HepG2 (cell line): ENCODE measurements around the gene SOCS3. TPM values are rescaled to one million over a fixed set of nuclear protein-coding genes. Genes with fewer than 3 reads are reported as not detected.

Experiments
- ARID5B ChIP-seq: IDR thresholded peaks from 2 replicates; pipeline ENCODE4 v1.4.0; 2020; ENCODE audit warnings: mild to moderate bottlenecking, missing genetic modification reagents
- FOXP1 ChIP-seq, 2 experiments: fragments of 450-650 bp in 1 of 2; IDR thresholded peaks; 2 replicates each; pipeline ENCODE4 v1.6.1; 2017 to 2018; ENCODE audit warnings: antibody characterized with exemption in 1 of 2
- HBP1 ChIP-seq: IDR thresholded peaks from 2 replicates; pipeline ENCODE4 v1.6.1; 2016; ENCODE audit warnings: low read depth, control low read depth
- KLF11 ChIP-seq: IDR thresholded peaks from 2 replicates; pipeline ENCODE4 v1.6.1; 2016; ENCODE audit warnings: missing compliant biosample characterization
- NCOR1 ChIP-seq: fragments of 200-600 bp; sonication (generic); IDR thresholded peaks from 2 replicates; pipeline ENCODE4 v1.7.0; 2017; ENCODE audit warnings: antibody characterized with exemption, low read length, borderline replicate concordance
- NR2F6 ChIP-seq, 2 experiments: IDR thresholded peaks; 2 replicates each; pipeline ENCODE4 v1.6.1; 2016; ENCODE audit warnings: antibody characterized with exemption in 1 of 2, mild to moderate bottlenecking in 1 of 2
- SMC3 ChIP-seq: IDR thresholded peaks from 2 replicates; pipeline ENCODE4 v1.6.1; 2011; ENCODE audit warnings: low read length, improper control_type of control experiment
- ZBTB10 ChIP-seq: sonication (generic); formaldehyde crosslinking; IDR thresholded peaks from 2 replicates; pipeline ENCODE4 v1.4.0; 2020; ENCODE audit warnings: missing genetic modification reagents, borderline replicate concordance
- ZBTB20 ChIP-seq: sonication (generic); formaldehyde crosslinking; IDR thresholded peaks from 2 replicates; pipeline ENCODE4 v1.8.1; 2023; ENCODE audit warnings: missing genetic modification reagents, low read depth, mild to moderate bottlenecking, borderline replicate concordance
- ZBTB7B ChIP-seq: sonication (generic); formaldehyde crosslinking; IDR thresholded peaks from 2 replicates; pipeline ENCODE4 v1.4.0; 2020; ENCODE audit warnings: missing genetic modification reagents
- ZGPAT ChIP-seq: IDR thresholded peaks from 2 replicates; pipeline ENCODE4 v1.6.1; 2016; ENCODE audit warnings: mild to moderate bottlenecking
- ZNF12 ChIP-seq: sonication (generic); formaldehyde crosslinking; IDR thresholded peaks from 2 replicates; pipeline ENCODE4 v1.5.0; 2020; ENCODE audit warnings: missing genetic modification reagents
- ZNF432 ChIP-seq: sonication (generic); formaldehyde crosslinking; IDR thresholded peaks from 2 replicates; pipeline ENCODE4 v1.5.0; 2020; ENCODE audit warnings: missing genetic modification reagents, mild to moderate bottlenecking, borderline replicate concordance
- ZNF644 ChIP-seq: IDR thresholded peaks from 2 replicates; pipeline ENCODE4 v1.6.1; 2016; ENCODE audit warnings: low read depth
- ZXDC ChIP-seq: sonication (generic); formaldehyde crosslinking; IDR thresholded peaks from 2 replicates; pipeline ENCODE4 v1.5.0; 2020; ENCODE audit warnings: mild to moderate bottlenecking, missing genetic modification reagents
- polyA plus RNA-seq, 8 experiments: library from polyadenylated mRNA; depleted of rRNA in 3 of 8; stranded (reverse) in 7 of 8; unstranded in 1 of 8; fragments of >200 nt; fragmentation: Illumina TruSeq in 4 of 8; extraction: Trizol in 4 of 8; gene quantifications; 2 replicates each; pipeline versions ENCODE4 v1.2.1 to v1.2.3, GENCODE V29; 2011 to 2016; ENCODE audit warnings: low read depth in 4 of 8, missing spikeins in 1 of 8, mixed read lengths in 1 of 8; ENCODE audit not compliant: insufficient read depth in 1 of 8
- total RNA-seq, 5 experiments: library from RNA; depleted of rRNA; stranded (reverse); fragments of >200 nt; fragmentation: Illumina TruSeq; extraction: Trizol; gene quantifications; 2 replicates each; pipeline ENCODE4 v1.2.3, GENCODE V29; 2016; ENCODE audit warnings: low read depth in 1 of 5

SOCS3 gene
- total and polyA plus RNA-seq, 2 of the 13 experiments (the other 11 are each of a cell fraction or from before 2014, with no cell fraction given): 0.77 to 2.4 TPM

GRCh38 chr17:78375401-78376151 is 15.7 kb upstream of the SOCS3 start (continued):
- TF ChIP-seq SMC3: peak; percentile 18; the same call in 1 of the 2 replicates
- 0 out of 2 replicates have a peak, but pooled peaks have one; percentile 28 for TF ChIP-seq KLF11 (CRISPR knock-in tag)
- 0 out of 2 replicates have a peak, but pooled peaks have one; percentile 29 for TF ChIP-seq ZBTB20 (CRISPR knock-in tag)
- peak; percentile 29; the same call in 1 of the 2 replicates for TF ChIP-seq FOXP1 (IDR thresholded peaks at IDR 0.05)
- TF ChIP-seq FOXP1 (CRISPR knock-in tag; IDR thresholded peaks at IDR 0.05): peak; percentile 76
- TF ChIP-seq ZBTB7B (CRISPR knock-in tag): 0 out of 2 replicates have a peak, but pooled peaks have one; percentile 11
- TF ChIP-seq ZGPAT (CRISPR knock-in tag): peak; percentile 52; the same call in 1 of the 2 replicates
- no peak for TF ChIP-seq ZNF432 (CRISPR knock-in tag)
- TF ChIP-seq ZNF12 (CRISPR knock-in tag): no peak
- peak; percentile 5; the same call in 1 of the 2 replicates for TF ChIP-seq ZBTB10 (CRISPR knock-in tag)
- TF ChIP-seq NCOR1: peak; percentile 24; the same call in 1 of the 2 replicates
- TF ChIP-seq ZXDC (CRISPR knock-in tag): peak; percentile 54; the same call in 1 of the 2 replicates
- TF ChIP-seq NR2F6 (IDR thresholded peaks at IDR 0.05): peak; percentile 53; the same call in 1 of the 2 replicates
- peak; percentile 1; the same call in 1 of the 2 replicates for TF ChIP-seq NR2F6 (CRISPR knock-in tag; IDR thresholded peaks at IDR 0.05)
- 0 out of 2 replicates have a peak, but pooled peaks have one; percentile 26 for TF ChIP-seq HBP1 (CRISPR knock-in tag)
- peak; percentile 54 for TF ChIP-seq ARID5B
- peak; percentile 92 for TF ChIP-seq ZNF644
